Amygdala (tissue), 56 donors: ENCODE measurements around the gene ASPN.
"Not testable (repeated sequence)": the region's sequence is repeated elsewhere in the genome, so short reads cannot be mapped to it uniquely, and the experiment has no call there.

ENCODE experiments used
- DNase-seq, 56 donors: peaks; one replicate each; lab custom pipeline; 2025; lab: John Stamatoyannopoulos, UW

Gene ASPN

DNA sequence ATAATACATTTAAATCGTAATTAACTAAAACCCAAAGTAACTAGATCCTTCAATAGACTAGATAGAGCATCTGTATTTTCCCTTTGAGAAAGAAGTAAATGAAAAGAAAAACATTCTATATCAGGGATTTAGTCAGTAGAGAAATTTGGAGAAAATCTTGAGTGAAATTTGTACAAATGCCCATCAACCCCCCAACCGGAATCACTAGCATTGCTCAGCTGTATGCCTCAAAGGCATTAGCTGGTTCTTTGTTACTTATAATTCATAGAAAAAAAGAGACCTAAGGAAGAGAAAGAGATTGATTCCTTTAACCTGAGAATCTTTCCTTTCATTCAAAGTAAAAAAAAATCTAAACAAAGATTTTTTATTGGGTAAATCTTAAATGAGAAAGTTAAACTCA lies 58.7 kb downstream of the ASPN start:
- DNase-seq, result no peak

DNA sequence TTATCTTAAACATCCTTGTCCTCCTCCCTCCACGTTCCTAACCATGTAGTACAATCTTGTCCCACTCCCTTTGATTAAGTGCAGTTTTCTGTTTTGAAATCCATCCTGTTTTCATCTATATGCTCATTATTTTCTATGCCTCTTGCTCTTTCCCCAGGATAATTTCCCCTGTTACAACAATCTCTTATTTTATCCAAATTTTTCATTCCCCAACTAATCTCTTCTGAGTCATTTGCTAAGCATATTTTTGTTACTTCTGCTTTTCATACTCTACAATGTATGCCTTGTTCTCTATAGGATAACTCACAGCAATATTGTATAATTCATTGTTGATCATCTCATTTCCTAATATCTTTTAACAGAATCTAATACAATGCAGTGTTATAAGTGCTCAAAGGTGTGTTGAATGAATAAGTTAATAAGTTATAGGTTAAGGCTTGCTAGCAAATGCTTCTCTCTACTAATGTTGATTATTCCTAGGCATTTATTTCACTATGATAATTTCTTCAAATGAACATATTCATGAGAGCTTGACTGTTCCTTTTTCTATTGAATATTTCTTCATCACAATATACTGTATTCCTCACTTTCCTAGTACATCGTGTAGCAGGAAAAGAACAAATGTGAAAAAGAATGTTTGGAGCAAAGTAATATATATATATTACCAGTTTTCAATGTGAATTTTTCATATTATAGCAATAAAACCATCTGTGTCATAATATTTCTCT lies 59.5 kb downstream of the ASPN start:
- no peak for DNase-seq

DNA sequence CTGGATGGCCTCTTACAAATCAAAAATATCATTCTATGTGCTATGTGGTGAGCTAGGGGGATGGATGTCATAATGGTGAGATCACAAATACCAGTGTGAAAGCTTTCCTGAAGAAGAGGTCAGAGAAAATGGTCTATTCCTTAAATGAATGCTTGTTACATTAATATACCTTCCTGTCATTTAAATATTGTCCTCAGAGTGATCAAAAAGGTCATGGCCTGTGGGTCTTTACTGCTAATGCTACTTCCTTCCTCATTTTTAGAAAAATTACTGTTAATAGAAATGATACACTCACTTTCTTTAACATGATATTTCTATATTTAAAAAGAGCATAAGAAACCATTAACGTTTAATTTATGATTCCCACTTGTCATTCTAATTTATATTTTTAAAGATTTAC lies 67.7 kb downstream of the ASPN start:
- no peak for DNase-seq

DNA sequence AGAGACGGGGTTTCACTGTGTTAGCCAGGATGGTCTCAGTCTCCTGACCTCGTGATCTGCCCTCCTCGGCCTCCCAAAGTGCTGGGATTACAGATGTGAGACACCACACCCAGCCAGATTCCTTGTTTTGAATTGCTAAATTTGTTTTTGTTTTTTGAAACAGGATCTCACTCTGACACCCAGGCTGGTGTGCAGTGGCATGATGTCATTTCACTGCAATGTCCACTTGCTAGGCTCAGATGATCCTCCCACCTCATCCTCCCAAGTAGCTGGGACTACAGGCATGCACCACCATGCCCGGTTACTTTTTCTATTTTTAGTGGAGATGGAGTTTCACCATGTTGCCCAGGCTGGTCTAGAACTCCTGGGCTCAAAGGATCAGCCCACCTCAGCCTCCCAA lies 71.1 kb downstream of the ASPN start:
- not testable (repeated sequence) for DNase-seq

DNA sequence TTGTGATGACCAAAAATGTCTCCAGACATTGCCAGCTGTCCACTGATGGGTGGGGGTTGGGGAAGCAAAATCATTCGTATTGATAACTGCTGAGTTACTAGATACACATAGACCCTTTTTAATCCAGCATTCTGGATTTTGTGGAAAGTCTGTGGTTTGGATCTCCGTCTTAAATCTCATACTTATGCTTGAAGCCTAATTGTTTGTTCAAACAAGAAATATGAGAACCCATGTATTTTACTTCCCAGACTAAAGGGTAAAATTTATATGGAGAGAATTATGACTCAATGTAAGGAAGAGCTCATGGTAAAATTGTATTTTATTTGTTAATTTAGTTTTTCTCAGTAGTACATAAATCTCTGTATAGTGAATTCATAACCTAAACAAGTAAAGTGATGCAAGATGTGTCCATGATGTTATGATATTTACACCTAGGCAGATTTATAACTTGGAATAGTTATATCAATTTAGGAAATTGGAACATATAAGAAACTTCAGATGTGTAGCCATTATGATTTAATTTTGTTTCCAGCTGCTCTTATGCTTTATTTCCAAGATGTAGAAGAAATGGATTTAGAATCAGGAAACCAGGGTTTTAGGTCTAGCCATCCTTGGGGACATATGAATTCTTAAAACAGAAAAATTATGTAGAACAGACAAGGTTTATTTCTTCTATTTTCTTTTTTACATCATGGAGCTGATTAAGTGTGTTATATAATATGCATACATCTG lies 73.4 kb downstream of the ASPN start:
- DNase-seq, result no peak

DNA sequence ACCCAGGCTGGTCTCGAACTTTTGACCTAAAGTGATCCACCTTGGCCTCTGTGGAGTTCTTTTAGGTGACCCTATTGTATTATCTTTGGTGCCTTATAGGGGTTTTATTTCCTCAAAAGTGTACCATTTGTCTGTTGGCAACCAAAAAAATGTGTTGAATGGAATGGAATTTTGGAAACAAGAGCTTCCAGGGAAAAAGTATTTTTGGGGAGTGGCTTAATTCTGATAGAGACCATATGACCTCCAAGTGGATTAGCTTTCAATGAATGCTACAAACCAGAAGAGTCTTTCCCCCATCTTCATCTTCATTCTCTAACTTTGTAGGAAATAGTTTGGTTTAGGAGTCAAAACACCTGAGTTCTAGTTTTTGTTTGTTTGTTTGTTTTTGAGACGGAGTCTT lies 74.5 kb downstream of the ASPN start:
- DNase-seq, result no peak

DNA sequence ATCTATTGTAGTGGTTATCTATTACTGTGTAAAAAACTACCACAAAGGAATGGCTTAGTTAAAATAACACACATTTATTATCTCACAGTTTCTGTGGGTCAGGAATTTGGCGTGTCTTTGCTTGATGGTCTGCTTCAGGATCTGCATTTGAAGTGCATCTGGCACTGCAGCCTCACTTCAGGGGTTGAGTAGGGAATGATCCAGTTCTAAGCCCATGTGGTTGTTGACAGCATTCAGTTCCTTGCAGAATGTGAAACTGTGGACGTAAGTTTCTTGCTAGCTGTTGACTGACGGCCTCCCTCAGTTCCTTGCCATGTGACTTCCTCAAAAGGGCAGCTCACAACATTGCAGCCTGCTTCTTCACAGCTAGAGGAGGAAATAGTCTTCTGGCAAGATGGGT lies 75.8 kb downstream of the ASPN start:
- peak in 22 of 56 donors; percentile 1 to 65 (median 4) for DNase-seq
